Myocyte (in vitro differentiated cells): ENCODE results near the gene INPP5A. TPM values are rescaled to one million over a fixed set of nuclear protein-coding genes. Genes with fewer than 3 reads are reported as not detected.

Source experiments
- DNase-seq: peaks from one replicate; pipeline ENCODE4 v3.0.0-alpha.2; 2012; ENCODE audit warnings: low read depth
- total RNA-seq: library from RNA; depleted of rRNA; stranded (reverse); fragments of >200 nt; gene quantifications from 2 replicates; pipeline ENCODE4 v1.2.3, GENCODE V29; 2014

Gene INPP5A
- total RNA-seq, 1 donor from 2014 or later: 48.6 TPM

DNA sequence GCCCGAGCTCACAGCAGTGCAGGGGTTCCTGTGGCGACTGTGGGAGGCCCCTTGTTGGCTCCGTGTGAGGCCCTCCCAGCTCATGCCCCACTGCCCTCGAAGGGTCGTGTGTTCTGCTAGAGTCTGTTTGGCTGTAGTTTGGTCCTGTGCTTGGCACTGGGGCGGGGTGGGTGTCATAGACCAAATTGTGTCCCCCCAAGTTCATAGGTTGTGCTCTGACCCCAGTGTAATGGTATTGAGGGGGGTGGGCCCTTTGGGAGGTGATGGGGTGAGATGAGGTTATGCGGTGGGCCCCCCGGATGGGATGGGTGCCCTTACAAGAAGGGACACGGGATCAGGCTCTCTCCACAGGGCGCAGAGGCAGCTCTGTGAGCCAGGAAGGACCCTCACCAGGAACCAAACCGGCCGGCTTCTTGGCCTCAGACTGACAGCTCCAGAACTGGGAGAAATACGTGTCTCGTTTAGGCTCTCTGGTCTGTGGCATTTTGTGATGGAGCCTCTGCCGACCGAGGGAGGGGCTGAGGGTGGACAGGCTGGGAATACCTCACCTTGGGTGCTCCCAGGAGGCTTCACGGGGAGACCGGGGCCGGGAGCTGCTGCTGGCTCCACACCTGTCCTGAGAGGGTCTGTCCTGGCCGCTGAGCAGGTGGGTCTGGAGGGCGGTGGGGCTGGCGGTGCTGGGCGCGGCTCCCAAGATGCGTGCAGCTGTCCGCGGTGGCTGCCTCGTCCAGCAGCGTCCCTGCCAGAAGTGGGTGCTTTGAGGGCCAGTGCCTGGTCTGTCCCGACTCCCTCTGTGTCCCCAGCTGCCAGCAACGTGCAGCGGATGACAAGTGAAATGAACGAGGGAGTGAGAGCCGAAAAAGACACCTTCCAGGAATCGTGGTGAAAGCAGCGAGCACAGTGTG lies 89.4 kb downstream of the INPP5A start:
- peak; percentile 76 for DNase-seq

GRCh38 chr10:132627666-132628531 lies 90.3 kb downstream of the INPP5A start:
- peak; percentile 92 for DNase-seq

DNA sequence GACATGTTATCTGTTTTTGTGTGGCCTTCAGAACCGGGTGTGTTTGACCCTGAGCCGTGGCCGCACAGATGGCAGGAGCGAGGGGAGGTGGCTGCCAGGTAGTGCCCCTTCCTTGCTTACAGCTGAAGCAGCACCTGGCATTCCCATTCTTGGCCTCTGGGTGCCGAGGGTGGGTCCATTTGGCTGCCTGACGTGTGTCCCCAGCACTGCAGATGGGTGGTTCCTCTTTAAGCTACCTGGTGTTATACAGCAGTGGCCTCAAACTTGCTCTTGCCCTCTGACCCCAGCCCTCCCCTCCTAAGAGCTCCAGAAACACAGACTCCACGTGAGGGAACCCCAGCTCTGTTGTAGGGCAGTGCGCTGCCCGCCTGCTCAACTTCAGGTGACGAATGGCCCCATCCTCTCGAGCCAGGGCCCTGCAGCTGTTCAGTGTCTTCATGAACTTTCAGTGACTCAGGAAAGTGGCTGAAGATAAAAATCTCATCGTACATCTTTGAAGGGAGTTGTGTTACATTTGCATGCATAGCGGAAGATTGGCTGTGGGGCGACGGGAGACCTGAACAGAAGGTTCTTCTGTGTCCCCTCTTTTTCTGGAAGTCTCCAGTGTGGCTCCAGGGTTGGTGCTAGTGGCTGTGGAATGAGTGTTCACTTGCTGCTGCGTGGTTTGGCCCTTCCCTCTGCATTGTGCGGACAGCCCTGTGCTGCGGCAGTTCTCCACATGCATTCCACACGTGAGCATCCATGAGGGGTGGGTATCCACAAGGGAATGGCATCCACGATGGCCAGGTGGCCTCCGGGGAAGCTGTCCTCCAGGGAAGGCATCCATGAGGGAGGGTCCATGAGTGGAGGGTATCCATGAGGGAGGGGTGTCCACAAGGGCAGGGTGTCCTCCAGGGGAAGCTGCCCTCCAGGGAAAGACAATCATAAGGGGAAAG lies 91.6 kb downstream of the INPP5A start:
- DNase-seq: peak; percentile 73

GRCh38 chr10:132630156-132630555 lies 92.6 kb downstream of the INPP5A start:
- DNase-seq: no peak

DNA sequence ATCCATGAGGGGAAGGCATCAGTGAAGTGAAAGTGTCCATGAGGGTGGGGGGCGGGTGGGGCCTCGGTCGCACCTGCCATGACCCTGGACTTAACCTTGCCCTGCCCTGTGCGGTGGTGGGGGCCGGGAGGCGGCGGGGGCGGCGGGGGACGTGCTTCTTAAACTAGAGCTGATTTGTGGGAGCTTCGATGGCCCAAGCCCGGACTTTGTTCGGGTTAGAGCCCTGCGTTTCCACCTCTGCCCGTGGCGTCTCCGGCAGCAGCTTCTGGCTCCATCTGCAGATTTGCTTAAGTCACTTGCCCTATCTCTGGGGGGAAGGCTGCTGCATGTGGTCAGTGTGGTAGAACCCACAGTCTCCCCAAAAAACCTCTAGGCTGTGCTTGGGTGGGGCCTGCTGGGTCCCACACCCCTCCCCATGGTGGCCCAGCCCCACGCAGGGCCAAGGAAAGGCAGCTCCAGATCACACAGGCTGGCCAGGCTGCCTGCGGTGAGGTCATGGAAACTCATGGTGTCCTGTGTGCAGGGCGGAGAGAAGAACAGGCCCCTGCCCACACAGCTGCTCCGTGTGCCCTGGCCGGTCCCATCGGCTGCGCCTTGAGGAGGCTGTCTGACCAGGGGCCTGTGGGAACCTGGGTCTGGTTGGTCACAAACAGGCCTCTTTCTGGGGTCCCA lies 93.2 kb downstream of the INPP5A start:
- peak; percentile 86 for DNase-seq

GRCh38 chr10:132631338-132631735 lies 93.8 kb downstream of the INPP5A start:
- DNase-seq: peak; percentile 35

DNA sequence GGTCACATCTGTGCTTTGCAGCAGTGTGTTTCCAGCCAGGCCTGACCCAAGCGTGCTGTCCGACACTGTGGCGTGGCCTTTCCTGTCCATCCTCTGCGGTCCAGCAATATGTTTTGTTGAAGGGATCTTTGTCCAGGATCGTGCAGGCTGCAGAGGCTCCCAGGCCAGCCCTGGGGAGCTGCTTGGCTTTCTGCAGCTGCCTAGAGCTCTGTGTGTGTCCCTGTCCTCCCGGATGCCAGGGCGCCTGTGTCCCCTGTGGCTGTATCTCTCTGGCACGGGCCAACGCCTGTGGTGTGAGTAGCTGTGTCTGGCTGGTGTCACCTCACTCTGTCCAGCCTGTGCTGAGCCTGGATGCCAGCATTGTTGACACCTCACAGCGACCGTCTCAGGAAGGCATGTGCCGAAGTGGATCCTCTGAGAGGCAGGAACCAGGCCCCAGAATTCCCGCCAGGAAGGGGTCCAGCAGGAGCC lies 94.5 kb downstream of the INPP5A start:
- DNase-seq: no peak

DNA sequence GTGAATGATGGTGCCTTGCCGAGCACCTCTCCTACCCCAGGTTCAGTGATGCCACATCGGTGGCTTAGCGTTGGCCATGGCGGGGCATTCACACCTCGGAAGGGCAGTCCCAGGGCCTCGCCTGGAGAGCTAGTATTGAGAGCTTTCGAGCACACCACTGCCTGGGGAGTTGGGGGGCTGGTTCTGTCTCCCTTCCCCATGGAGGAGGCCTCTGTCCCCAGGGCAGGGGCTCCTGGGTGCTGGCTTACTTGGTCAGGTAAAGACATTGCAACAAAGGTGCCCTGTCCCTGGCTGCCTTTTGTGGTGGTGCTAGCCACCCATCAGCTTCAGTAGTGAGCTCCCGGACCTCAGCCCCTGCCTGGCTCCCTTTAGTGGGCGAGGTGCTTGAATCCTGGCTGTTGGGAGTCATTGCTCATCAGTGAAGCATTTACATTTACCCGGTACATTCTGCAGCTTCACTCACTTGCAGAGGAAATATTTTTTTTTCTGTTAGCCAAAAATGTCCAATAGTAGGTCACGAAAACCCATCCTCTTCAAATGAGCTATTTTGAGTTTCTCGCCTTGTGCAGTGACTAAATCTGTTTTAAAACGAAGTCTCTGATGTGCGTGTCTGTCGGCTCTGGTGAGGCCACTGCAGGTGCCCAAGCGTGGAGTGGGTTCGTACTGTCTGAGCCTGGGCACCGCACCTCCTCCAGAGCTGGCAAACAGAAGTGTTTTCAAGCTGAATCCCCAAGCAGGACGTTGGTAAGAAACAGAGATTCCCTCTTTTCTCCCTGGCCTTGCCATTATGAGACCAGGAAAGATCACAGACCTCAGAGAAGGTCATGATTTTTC lies 95.5 kb downstream of the INPP5A start:
- no peak for DNase-seq

DNA sequence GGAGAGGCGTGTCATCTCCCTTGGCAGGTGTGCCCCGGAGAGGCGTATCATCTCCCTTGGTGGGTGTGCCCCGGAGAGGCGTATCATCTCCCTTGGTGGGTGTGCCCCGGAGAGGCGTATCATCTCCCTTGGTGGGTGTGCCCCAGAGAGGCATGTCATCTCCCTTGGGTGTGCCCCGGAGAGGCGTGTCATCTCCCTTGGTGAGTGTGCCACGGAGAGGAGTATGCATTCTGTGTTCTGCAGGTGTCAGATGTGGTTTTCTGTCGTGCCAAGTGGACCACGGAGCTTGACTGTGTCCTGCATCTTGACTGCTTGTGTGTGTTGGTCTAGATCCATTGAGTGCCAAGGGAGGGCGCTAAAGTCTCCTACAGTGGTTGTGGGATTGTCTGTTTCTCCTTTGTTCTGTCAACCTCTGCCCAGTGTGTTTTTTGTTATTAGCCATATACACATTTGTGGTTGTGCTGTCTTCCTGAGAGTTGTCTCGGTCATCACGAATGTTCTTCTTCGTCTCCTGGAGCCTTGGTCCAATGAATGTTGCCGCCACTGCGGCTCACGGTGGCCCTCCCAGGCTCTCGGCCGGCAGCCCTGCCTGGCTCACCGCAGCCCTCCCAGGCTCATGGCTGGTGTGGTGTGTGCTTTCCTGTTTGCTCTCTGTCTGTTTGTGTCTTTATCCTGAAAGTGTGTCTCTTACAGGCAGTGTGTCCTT lies 96.8 kb downstream of the INPP5A start:
- no peak for DNase-seq

GRCh38 chr10:132634947-132635271 lies 97.3 kb downstream of the INPP5A start:
- peak; percentile 28 for DNase-seq

- no peak for DNase-seq
Observed at GRCh38 chr10:132636358-132636757, 98.8 kb downstream of the INPP5A start.

GRCh38 chr10:132637477-132638129 lies 100.0 kb downstream of the INPP5A start:
- peak; percentile 73 for DNase-seq

GRCh38 chr10:132638130-132638515 lies 100.5 kb downstream of the INPP5A start:
- DNase-seq: no peak

- DNase-seq: no peak
Observed at GRCh38 chr10:132639470-132639869, 101.9 kb downstream of the INPP5A start.

DNA sequence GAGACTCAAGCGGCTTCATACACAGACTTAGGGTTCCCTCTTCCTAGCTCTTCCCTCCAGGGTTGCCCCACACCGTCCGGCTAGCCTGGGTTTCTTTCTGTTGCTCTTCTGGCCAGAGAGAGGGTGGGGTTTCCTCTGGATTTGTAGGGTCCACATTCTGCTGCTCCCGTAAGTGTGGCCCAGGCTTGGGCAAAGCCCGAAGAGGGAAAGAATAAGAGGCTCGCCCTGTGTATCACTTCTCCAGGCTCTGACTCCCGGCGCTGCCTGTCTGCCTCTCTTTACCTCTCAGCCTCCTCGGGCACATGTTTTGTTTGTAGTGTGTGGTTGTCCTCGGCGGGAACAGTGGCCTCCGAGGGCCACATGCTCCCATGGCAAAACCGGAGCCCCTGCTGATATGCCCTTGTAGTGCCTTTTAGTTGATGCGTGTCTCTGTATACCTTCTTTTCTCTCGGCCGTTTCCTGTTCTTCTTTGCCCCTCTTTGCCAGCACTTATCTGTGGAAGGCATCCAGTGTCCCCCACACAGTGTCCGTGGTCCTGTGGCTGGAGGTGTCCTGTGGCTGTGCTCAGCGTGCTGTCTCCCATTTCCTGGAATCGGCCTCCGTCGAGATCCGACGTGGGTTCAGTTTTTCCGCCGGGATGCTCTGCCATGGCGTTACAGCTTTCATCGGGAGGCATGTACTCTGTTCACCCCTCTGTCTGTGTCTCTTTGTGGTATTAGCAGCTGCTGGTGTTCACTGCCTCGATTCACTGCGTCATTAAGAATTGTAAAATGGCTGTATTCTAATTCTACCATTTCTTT lies 102.9 kb downstream of the INPP5A start:
- no peak for DNase-seq

GRCh38 chr10:132641401-132641800 lies 103.8 kb downstream of the INPP5A start:
- no peak for DNase-seq

- DNase-seq: no peak
Observed at GRCh38 chr10:132641966-132642731, 104.6 kb downstream of the INPP5A start.
